ENCODE measurements around the gene LSM6. TPM values are rescaled to one million over a fixed set of nuclear protein-coding genes. Genes with fewer than 3 reads are reported as not detected.

The LSM6 gene
- total RNA-seq: 18.9 and 19.9 TPM in 2 replicates

GRCh38 chr4:146175541-146176453, at the start of gene LSM6:
Gene LSM6 (plus strand): TSS chr4:146175718. CDS start chr4:146182922, 7,204 bp downstream.

GRCh38 chr4:146214238-146214637, 38.7 kb downstream of the LSM6 start, which contains the start of gene REELD1:
Gene REELD1 (plus strand): TSS chr4:146214538. CDS start chr4:146216953, 2,415 bp downstream.

Other genes starting within 250 kb of the LSM6 start
- 9.3 and 10.8 TPM in 2 replicates for gene ZNF827, start 236.9 kb upstream of the LSM6 start, total RNA-seq
- not detected in 2 replicates for gene REELD1, start 38.8 kb downstream of the LSM6 start, total RNA-seq

All from vein endothelial cell (primary cell).